HG03520 (cell line): ENCODE measurements around the gene SPDYA.
A peak's percentile ranks its signal among the peaks of the same experiment; 100 is the strongest.
"Not testable (repeated sequence)": the region's sequence is repeated elsewhere in the genome, so short reads cannot be mapped to it uniquely, and the experiment has no call there.

Experiments
- ATAC-seq: cut with Tn5 transposase; IDR thresholded peaks from one replicate; pipeline ENCODE4 v1.9.1; 2021; ENCODE audit warnings: mild to moderate bottlenecking, moderate library complexity; ENCODE audit not compliant: unreplicated experiment

Gene SPDYA

DNA sequence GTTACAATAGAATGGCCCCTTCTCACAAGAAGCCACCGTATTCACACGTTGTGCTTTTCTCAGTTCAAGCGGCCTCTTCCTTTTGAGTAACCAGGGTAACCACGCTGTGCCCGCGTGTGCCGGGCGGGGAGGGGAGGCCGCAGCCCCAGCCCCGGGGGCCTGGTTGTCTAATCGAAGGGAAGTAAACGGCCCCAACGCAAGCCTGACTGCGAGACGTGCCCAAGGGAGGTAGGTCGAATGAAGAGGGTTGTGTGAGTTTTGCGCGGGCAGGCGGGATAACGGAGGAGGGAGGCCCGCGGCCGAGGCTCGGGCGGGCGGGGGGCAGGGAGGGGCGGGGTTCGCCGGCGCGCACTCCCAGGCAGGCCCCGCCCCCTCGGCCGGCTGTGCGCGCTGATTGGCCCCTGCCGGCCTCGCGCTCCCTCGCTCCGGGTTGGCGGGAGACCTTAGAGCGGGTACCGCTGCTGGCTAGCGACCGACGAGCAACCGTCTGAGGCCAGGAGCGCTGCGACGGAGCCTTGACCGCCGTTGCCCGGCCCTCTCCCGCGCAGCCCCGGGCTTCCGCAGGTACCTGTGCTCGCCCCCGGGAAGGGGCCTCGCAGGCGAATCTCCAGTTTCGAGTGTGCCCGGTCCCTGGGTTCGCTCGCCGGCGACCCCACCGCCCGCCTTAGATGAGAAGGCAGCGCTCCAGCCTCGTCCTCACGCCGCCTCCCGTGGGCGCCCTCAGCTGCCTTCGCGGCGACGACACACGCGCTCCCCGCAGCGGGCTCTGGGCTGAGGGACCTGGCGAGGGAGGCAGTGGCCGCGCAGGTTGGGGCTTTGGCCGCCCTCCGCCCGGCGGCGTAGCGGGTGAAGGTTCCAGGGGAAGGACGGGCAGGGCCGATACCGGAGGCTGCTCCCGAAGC lies at the start of gene SPDYA:
Gene SPDYA, plus strand, starts transcription at position 451 of the 902 bp plus-strand sequence. CDS start 5,181 bp downstream, outside the sequence.
- ATAC-seq, result peak; percentile 61

- no peak for ATAC-seq
Measured at GRCh38 chr2:28761420-28761819, 49.2 kb upstream of the SPDYA start.

- ATAC-seq, result no peak
Measured at GRCh38 chr2:28764909-28765711, 45.5 kb upstream of the SPDYA start.

- no peak for ATAC-seq
Measured at GRCh38 chr2:28766070-28766469, 44.6 kb upstream of the SPDYA start.

GRCh38 chr2:28767337-28767736 lies 43.3 kb upstream of the SPDYA start:
- ATAC-seq, result no peak

DNA sequence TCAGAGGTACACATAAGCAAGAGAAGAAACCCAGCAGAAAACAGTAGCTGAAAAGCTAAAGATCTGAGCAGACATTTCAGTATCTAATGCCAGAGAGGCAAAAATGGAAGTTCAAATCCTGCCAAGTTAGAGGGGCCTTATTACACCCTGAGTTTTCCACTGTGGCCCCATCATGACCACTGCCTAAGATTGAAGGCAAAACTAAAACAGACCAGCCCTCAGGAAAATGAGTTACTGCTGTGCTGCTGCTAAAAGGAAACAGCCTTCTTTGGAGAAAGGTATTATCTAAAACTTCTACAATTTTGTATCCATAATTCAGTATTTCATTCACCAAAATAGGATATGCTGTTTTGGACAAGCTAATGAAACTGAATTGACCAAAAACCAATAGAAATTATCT lies 42.2 kb upstream of the SPDYA start:
- no peak for ATAC-seq

GRCh38 chr2:28768952-28769351 lies 41.7 kb upstream of the SPDYA start:
- ATAC-seq, result no peak

- no peak for ATAC-seq
Measured at GRCh38 chr2:28772351-28772750, 38.3 kb upstream of the SPDYA start.

DNA sequence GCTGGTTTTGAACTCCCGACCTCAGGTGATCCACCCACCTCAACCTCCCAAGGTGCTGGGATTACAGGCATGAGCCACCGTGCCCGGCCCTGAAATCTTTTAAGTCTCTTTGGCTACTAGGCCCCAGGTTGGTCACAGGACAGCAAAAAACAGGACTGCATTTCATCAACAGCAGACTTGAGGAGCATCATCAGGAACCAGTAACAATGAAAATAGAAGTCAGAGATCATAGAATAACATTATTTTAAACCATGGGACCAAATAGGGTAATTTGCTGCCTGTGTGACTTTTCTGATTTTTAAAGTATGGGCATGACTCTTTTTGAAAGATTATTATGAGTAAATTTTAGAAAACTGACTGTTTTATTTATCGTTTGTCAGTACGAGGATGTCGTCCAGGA lies 34.2 kb upstream of the SPDYA start:
- ATAC-seq, result no peak

GRCh38 chr2:28778392-28778791 lies 32.2 kb upstream of the SPDYA start:
- no peak for ATAC-seq

- ATAC-seq, result no peak
Measured at GRCh38 chr2:28779001-28779400, 31.6 kb upstream of the SPDYA start.

DNA sequence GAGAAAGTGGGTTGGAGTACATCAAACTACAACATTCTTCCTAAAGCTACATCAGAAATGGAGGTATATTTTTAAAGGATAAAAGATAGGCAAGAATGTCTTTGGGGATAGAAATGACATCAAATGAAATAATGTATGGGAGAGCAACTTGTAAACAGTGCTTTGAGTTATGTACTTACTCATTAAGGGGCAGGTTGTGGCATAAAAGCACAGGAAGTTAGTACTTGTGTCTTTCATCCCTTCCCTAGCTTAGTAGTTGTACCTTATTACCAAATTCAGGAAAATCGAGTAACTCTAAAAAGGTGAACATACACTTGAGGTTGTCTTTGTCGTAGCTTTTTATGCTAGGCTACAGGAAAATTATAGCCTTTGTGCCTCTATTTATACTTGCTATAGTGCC lies 30.1 kb upstream of the SPDYA start:
- no peak for ATAC-seq

DNA sequence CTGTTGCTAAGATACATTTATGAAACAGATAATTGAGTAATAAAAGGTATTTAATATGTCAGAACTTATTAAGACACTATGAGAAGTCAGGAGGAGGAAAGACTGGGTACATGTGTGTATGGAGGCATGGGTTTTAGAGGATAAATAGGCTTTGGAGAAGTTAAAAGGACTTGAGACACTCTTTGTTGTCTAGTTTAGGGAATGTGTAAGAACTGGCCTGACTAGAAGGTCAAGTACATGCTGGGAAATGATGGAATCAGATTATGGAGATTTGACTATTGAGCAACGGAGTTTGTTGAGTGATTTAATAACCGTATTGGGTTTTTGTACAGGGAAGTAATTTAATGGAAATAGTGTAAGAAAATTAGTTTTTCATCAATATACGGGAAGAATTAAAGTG lies 28.2 kb upstream of the SPDYA start:
- ATAC-seq, result no peak

DNA sequence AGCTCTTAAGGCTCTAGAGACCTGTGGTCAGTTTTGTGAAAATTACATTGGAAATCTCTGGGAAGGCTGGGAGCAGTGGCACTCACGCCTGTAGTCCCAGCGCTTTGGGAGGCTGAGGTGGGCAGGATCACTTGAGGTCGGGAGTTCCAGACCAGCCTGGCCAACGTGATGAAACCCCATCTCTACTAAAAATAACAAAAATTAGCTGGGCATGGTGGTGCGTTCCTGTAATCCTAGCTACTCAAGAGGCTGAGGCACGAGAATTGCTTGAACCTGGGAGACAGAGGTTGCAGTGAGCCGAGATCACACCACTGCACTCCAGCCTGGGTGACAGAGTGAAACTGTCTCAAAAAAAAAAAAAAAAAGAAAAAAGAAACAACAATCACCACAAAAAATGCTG lies 26.1 kb upstream of the SPDYA start:
- not testable (repeated sequence) for ATAC-seq

- no peak for ATAC-seq
Measured at GRCh38 chr2:28796620-28797019, 14.0 kb upstream of the SPDYA start.

DNA sequence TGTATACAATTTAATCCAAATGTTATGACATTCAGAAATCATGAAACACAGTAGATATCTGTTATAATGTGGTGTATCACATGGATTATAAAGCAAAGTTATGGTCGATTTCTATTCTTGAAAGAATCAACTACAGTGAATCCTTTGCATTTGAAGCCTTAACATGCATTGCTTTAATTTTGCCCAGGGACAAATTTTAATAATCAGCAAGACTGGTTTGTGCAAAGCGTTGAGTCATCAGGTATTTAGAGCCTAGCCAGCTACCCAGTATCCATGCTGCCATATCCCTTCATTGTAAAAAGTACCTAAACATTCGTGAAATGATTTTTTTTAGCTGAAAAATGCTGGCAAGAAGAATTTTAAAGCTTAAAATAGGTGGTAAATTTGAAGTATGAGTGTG lies 8.9 kb upstream of the SPDYA start:
- no peak for ATAC-seq

DNA sequence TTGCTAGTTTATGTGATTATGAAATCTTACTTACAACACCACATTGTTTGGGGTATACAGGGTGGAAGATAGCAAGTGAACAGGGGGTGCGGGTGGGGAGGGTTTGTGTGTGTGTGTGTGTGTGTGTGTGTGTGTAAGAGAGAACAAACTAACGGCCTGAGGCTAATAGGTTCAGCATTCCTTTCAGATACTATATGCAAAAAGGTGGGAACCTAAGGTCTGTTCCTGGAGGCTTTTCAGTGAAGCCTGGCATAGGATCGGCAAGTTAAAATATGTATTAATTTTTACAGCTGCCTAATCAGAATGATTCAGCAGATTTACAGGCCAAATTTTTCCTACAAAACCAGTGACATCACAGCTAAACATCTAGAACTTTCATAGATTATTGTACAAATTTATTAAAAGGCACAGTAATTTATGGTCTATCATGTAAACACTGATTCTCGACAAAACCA lies 7.6 kb upstream of the SPDYA start:
- no peak for ATAC-seq

DNA sequence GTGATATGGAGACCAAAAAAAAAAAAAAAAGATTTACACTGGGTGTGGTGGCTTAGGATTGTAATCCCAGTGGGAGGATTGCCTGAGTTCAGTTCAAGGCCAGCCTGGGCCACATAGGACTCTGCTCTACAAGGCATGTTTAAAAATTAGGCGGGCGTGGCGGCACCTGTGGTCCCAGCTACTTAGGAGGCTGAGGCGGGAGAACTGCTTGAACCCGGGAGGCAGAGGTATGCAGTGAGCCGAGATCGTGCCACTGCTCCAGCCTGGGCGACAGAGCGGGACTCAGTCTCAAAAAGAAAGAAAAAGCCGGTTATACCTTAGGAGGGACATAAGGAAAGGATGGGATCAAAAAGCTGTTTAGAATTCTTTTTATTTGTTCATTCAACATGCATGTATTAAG lies 707 bp upstream of the SPDYA start:
- no peak for ATAC-seq

DNA sequence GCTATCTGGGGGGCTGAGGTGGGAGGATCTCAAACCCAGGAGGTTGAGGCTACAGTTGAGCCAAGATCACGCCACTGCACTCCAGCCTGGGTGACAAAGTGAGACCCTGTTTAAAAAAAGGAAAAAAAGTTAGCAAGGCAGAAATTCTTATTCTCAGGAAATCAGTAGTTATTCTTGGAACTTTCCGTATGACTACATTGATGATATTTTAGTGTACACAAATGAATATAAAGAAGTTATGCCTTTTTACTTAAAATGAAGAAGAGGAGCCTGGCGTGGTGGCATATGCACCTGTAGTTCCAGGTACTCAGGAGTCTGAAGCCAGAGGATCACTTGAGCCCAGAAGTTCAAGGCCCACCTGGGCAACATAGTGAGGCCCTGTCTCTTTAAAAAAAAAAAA lies 7.4 kb downstream of the SPDYA start:
- ATAC-seq, result no peak

DNA sequence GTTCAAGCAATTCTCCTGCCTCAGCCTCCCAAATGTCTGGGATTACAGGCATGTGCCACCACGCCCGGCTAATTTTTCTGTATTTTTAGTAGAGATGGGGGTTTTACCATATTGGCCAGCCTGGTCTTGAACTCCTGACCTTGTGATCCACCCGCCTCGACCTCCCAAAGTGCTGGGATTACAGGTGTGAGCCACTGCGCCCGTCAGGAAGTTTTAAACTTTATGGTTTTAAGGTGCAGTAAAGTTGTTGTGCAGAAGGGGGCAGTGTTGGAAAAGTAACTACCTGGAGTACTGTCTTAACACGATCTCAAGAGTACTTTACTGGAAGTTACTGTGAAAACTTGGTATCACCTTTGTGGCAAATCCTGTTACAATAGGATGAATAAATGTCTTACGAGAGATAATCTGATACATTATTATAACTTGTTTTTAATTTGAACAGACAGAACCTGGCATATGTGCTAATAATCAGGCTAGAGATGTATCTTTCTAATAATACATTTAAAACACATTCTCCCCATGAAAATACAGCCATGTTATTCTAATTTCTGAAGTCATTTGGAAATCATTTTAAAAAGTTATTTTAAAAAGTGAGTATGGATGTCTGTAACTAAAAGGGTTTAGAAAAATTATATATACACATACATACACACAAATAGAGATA lies 10.8 kb downstream of the SPDYA start:
- ATAC-seq, result no peak

- ATAC-seq, result no peak
Measured at GRCh38 chr2:28822036-28822435, 11.4 kb downstream of the SPDYA start.
